OCI-LY7 (cell line): ENCODE measurements around the gene RAB3D. TPM values are rescaled to one million over a fixed set of nuclear protein-coding genes. Genes with fewer than 3 reads are reported as not detected.

Source experiments
- BruUV-seq: library from RNA; stranded (reverse); fragments of 400-500 nt; replicated peaks from 2 replicates; lab custom pipeline; 2021; lab: Mats Ljungman, UMichigan
- CTCF ChIA-PET: fragments of 300-600 bp; sonication (Branson Sonifier 250); formaldehyde crosslinking; loops from one replicate; lab custom pipeline; 2022; ENCODE audit warnings: antibody characterized with exemption; ENCODE audit not compliant: unreplicated experiment; lab: Charles Lee
- POLR2A ChIA-PET: fragments of 300-600 bp; sonication (Branson Sonifier 250); formaldehyde crosslinking; loops from one replicate; lab custom pipeline; 2022; ENCODE audit warnings: antibody characterized with exemption; lab: Charles Lee
- DNase-seq: peaks from one replicate; pipeline ENCODE4 v3.0.0-alpha.2; 2015; ENCODE audit warnings: low spot score
- H2AFZ ChIP-seq: fragments of 200-600 bp; sonication (generic), shearing (Covaris generic); 2 replicates; pipeline ENCODE4 v1.6.1; 2014; ENCODE audit warnings: mild to moderate bottlenecking, antibody characterized with exemption, low read length, moderate library complexity
- H3K27ac ChIP-seq: fragments of 200-600 bp; sonication (generic); 2 replicates; pipeline ENCODE4 v1.5.1; 2014; ENCODE audit warnings: mixed run types, low read depth, mild to moderate bottlenecking, moderate library complexity, low read length, inconsistent platforms; ENCODE audit not compliant: poor library complexity, severe bottlenecking
- H3K36me3 ChIP-seq: fragments of 200-600 bp; sonication (generic); 2 replicates; pipeline ENCODE4 v1.6.1; 2014; ENCODE audit warnings: mild to moderate bottlenecking, antibody characterized with exemption, low read length, moderate library complexity, mixed read lengths; ENCODE audit not compliant: insufficient read depth
- H3K4me1 ChIP-seq: fragments of 200-600 bp; sonication (generic); 2 replicates; pipeline ENCODE4 v1.5.1; 2014; ENCODE audit warnings: mild to moderate bottlenecking, low read length; ENCODE audit not compliant: insufficient read depth, poor library complexity, severe bottlenecking
- H3K4me2 ChIP-seq: fragments of 200-600 bp; sonication (generic); 2 replicates; pipeline ENCODE4 v1.6.1; 2014; ENCODE audit warnings: mild to moderate bottlenecking, low read length
- H3K4me3 ChIP-seq: fragments of 200-600 bp; sonication (generic); 2 replicates; pipeline ENCODE4 v1.5.1; 2014; ENCODE audit warnings: mild to moderate bottlenecking, low read depth, low read length; ENCODE audit not compliant: poor library complexity, severe bottlenecking
- H3K79me2 ChIP-seq: fragments of 200-600 bp; sonication (generic); 2 replicates; pipeline ENCODE4 v1.6.1; 2016; ENCODE audit warnings: low read depth, mild to moderate bottlenecking, low read length, moderate library complexity, mixed read lengths; ENCODE audit not compliant: insufficient read depth
- H3K9me2 ChIP-seq: fragments of 200-600 bp; sonication (generic); 2 replicates; pipeline ENCODE4 v1.6.1; 2016; ENCODE audit warnings: mild to moderate bottlenecking, low read length, mixed read lengths; ENCODE audit not compliant: insufficient read depth
- H3K9me3 ChIP-seq: fragments of 200-600 bp; sonication (generic); 2 replicates; pipeline ENCODE4 v1.6.1; 2014; ENCODE audit warnings: mild to moderate bottlenecking, mixed run types, low read length, mixed read lengths
- H4K20me1 ChIP-seq: fragments of 200-600 bp; sonication (generic); 2 replicates; pipeline ENCODE4 v1.6.1; 2014; ENCODE audit warnings: mild to moderate bottlenecking, antibody characterized with exemption, low read length, moderate library complexity, mixed read lengths; ENCODE audit not compliant: insufficient read depth
- EZH2phosphoT487 ChIP-seq: fragments of 200-600 bp; sonication (generic); IDR thresholded peaks from 2 replicates; pipeline ENCODE4 v1.6.1; 2018; ENCODE audit warnings: low read depth, borderline replicate concordance, mild to moderate bottlenecking, mixed run types, antibody characterized with exemption, low read length, moderate library complexity, mixed read lengths
- intact Hi-C: fragments of 100-400 bp; cut with micrococcal nuclease; formaldehyde crosslinking; loops from one replicate; pipeline ENCODE4 v1.10.0; 2022; ENCODE audit not compliant: unreplicated experiment
- total RNA-seq, 2 experiments: library from RNA; depleted of rRNA in 1 of 2; stranded (reverse); fragments of >200 nt in 1 of 2; shearing (Covaris generic) in 1 of 2; gene quantifications; 2 replicates each; pipeline ENCODE4 v1.2.3, GENCODE V29; 2014 to 2022
- TF ChIP-seq, protein P1 (sequence below): fragments of 200-600 bp; sonication (generic); conservative IDR thresholded peaks from 2 replicates; pipeline ENCODE4 v1.5.1; 2014; ENCODE audit warnings: mild to moderate bottlenecking, antibody characterized with exemption, low read length, moderate library complexity, mixed read lengths

The RAB3D gene
- total RNA-seq, 2 experiments from 2014 or later, result 1.9 to 8.4 TPM

DNA sequence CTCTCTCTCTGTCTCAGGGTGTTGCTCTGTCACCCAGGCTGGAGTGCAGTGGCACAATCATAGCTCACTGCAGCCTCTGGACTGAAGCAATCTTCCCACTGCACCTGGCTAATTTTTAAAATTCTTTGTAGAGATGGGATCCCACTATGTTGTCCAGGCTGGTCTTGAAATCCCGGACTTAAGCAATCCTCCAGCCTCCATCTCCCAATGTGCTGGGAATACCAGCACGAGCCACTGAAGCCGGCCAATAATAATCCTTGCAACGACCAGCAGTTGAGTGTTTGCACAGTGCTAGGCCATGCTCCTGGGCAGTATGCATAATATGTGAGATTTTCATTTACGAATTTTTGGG is 45.3 kb upstream of the RAB3D start:
- DNase-seq, result no peak
- ChIA-PET CTCF (no interaction called here), POLR2A (interaction anchor here (0.6 to 2.2 kb wide), 3 partner anchors 85 to 1347 kb away, joined by 3 to 7 read pairs (median 4); no protein-coding TSS in a partner anchor)
- no peaks in the 10 kb centered on the region for H4K20me1 ChIP-seq
- no peaks in the 10 kb centered on the region for H3K9me3 ChIP-seq
- H3K4me3 ChIP-seq, result no peak overlapping the region
- no peak overlapping the region for H3K4me2 ChIP-seq
- TF ChIP-seq, protein P1, sequence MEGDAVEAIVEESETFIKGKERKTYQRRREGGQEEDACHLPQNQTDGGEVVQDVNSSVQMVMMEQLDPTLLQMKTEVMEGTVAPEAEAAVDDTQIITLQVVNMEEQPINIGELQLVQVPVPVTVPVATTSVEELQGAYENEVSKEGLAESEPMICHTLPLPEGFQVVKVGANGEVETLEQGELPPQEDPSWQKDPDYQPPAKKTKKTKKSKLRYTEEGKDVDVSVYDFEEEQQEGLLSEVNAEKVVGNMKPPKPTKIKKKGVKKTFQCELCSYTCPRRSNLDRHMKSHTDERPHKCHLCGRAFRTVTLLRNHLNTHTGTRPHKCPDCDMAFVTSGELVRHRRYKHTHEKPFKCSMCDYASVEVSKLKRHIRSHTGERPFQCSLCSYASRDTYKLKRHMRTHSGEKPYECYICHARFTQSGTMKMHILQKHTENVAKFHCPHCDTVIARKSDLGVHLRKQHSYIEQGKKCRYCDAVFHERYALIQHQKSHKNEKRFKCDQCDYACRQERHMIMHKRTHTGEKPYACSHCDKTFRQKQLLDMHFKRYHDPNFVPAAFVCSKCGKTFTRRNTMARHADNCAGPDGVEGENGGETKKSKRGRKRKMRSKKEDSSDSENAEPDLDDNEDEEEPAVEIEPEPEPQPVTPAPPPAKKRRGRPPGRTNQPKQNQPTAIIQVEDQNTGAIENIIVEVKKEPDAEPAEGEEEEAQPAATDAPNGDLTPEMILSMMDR, result no peak
- no peak overlapping the region for H3K27ac ChIP-seq
- no peaks in the 10 kb centered on the region for H3K9me2 ChIP-seq
- H3K36me3 ChIP-seq, result no peaks in the 10 kb centered on the region
- peaks cover 5% of the 10 kb centered on the region; the same call in 1 of the 2 replicates for H3K79me2 ChIP-seq
- no TSS peak for BruUV-seq
- peaks cover 49% of the 10 kb centered on the region for H3K4me1 ChIP-seq
- intact Hi-C loops, result no loop called here
- H2AFZ ChIP-seq, result no peak overlapping the region

GRCh38 chr19:11383706-11384048 is 44.2 kb upstream of the RAB3D start:
- no peak for TF ChIP-seq EZH2phosphoT487
- TF ChIP-seq, protein P1, result no peak
- BruUV-seq, result no TSS peak
- peak overlapping the region; percentile 47 for H3K4me3 ChIP-seq
- CTCF ChIA-PET, result no interaction called here
- H3K9me2 ChIP-seq, result no peaks in the 10 kb centered on the region
- intact Hi-C loops, result no loop called here
- H3K9me3 ChIP-seq, result no peaks in the 10 kb centered on the region
- H4K20me1 ChIP-seq, result no peaks in the 10 kb centered on the region
- peak overlapping the region; percentile 69 for H3K4me2 ChIP-seq
- peak overlapping the region; percentile 43; the same call in 1 of the 2 replicates for H2AFZ ChIP-seq
- peaks cover 9% of the 10 kb centered on the region; the same call in 1 of the 2 replicates for H3K79me2 ChIP-seq
- POLR2A ChIA-PET, result interaction anchor here (2.2 kb wide), 1 partner anchor 99 kb away, joined by 7 read pairs; no protein-coding TSS in a partner anchor
- no peak overlapping the region for H3K27ac ChIP-seq
- no peak for DNase-seq
- H3K36me3 ChIP-seq, result no peaks in the 10 kb centered on the region
- H3K4me1 ChIP-seq, result peaks cover 49% of the 10 kb centered on the region

- Histone ChIP-seq H3K4me1 (peaks cover 54% of the 10 kb centered on the region), H3K9me2 (no peaks in the 10 kb centered on the region), H3K4me3 (peak overlapping the region; percentile 47), H3K4me2 (peak overlapping the region; percentile 69), H3K36me3 (peaks cover 4% of the 10 kb centered on the region; the same call in 1 of the 2 replicates), H3K9me3 (no peaks in the 10 kb centered on the region), H2AFZ (peak overlapping the region; percentile 43; the same call in 1 of the 2 replicates), H3K79me2 (peaks cover 9% of the 10 kb centered on the region; the same call in 1 of the 2 replicates), H3K27ac (no peak overlapping the region), H4K20me1 (no peaks in the 10 kb centered on the region)
- CTCF ChIA-PET, result no interaction called here
- POLR2A ChIA-PET, result interaction anchor here (0.6 to 2.2 kb wide), 2 partner anchors 40 to 100 kb away, joined by 3 to 7 read pairs; no protein-coding TSS in a partner anchor
- peak; percentile 46 for DNase-seq
- intact Hi-C loops, result no loop called here
- TF ChIP-seq, protein P1, result peak; percentile 69
- no peak for TF ChIP-seq EZH2phosphoT487
- BruUV-seq, result no TSS peak
Measured at GRCh38 chr19:11382898-11383705, 43.6 kb upstream of the RAB3D start.
